IPS-20b (cell line): Measurements from ENCODE around the gene ENDOD1.
"Not testable (repeated sequence)": the region's sequence is repeated elsewhere in the genome, so short reads cannot be mapped to it uniquely, and the experiment has no call there.

Source experiments
- H3K27ac ChIP-seq: one replicate; pipeline ENCODE4 v1.5.1; 2013; ENCODE audit warnings: low read length
- H3K27me3 ChIP-seq: 2 replicates; pipeline ENCODE4 v1.6.1; 2013; ENCODE audit warnings: mild to moderate bottlenecking, low read length, inconsistent platforms; ENCODE audit not compliant: insufficient read depth
- H3K36me3 ChIP-seq: 2 replicates; pipeline ENCODE4 v1.6.1; 2013; ENCODE audit warnings: low read depth, mild to moderate bottlenecking, inconsistent platforms, low read length, moderate library complexity; ENCODE audit not compliant: insufficient read depth
- H3K4me1 ChIP-seq: 2 replicates; pipeline ENCODE4 v1.6.1; 2013; ENCODE audit warnings: mild to moderate bottlenecking, control low read depth, inconsistent platforms, low read length, moderate library complexity; ENCODE audit not compliant: insufficient read depth
- H3K4me3 ChIP-seq: 2 replicates; pipeline ENCODE4 v1.5.1; 2013; ENCODE audit warnings: mild to moderate bottlenecking, low read length, inconsistent platforms
- H3K9ac ChIP-seq: 2 replicates; pipeline ENCODE4 v1.6.1; 2013; ENCODE audit warnings: low read depth, mild to moderate bottlenecking, inconsistent platforms, low read length, moderate library complexity
- H3K9me3 ChIP-seq: 2 replicates; pipeline ENCODE4 v1.6.1; 2013; ENCODE audit warnings: mild to moderate bottlenecking, low read depth, low read length, inconsistent platforms; ENCODE audit not compliant: insufficient read depth

ENDOD1 gene

DNA sequence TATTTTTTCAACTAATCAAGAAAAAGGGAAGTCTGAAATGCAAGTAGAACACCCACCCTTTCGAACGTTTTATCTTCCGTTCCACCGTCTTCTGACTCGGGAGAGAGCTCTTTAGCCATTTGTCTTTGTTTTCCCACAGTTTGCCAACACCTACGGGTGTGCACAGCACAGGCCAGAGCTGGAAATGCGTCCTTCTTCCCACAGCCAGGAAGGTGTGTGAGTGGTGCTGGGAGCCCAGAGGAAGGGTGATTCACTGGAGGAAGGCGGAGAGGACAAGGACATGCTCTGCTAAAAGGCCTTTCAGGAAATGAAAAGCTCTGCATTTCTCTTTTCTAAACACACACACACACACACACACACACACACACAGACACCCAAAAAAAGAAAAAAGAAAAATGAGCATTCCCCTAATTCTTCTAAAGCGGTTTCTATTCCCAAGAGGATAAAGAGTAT lies 18.5 kb downstream of the ENDOD1 start:
- H3K27ac ChIP-seq: no peak overlapping the region
- H3K4me1 ChIP-seq: peaks cover 4% of the 10 kb centered on the region
- no peaks in the 10 kb centered on the region for H3K27me3 ChIP-seq
- no peak overlapping the region for H3K9ac ChIP-seq
- no peaks in the 10 kb centered on the region for H3K36me3 ChIP-seq
- no peaks in the 10 kb centered on the region for H3K9me3 ChIP-seq
- H3K4me3 ChIP-seq: no peak overlapping the region

DNA sequence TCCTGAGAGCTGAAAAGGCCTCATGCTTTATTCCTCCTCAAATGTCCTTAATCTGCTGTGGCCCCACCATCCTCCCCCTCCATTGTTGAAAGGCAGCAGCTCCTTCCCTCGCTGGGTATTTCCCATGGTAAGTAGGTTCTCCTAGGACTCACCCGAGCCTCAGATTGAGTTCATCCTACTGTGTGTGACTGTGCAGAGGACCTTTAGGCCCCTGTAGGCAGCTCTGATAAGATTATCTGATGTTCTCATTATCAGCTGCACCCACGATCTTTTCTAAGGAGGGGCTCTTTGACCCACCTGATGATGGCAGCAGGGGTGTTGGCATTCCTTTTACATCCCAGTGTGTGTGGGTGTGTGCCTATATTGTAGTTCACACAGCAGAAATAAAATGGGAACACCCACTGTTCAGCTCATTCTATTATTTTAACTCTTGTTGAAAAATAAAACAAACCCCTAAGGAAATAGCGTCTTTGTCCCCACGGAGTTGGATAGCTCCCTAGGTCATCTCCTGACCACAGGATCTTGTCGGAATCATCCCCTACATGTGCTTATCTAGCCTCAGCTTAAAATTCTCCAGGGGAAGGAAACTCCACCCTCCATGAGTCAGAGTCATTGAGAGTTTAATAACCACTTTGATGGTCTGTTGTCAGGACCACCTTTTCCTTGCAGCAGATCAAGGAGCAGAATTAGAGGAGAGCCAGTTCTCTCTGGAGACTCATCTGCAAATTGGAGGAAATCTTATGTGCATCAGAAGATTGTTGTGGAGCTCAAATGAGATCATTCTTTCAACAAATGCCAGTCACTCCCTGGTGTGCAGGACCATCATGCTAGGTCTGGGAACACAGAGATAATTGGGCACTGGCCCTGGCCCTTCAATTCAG lies 19.3 kb downstream of the ENDOD1 start:
- Histone ChIP-seq H3K4me1 (peaks cover 4% of the 10 kb centered on the region), H3K4me3 (no peak overlapping the region), H3K27me3 (no peaks in the 10 kb centered on the region), H3K9ac (no peak overlapping the region), H3K27ac (no peak overlapping the region), H3K9me3 (no peaks in the 10 kb centered on the region), H3K36me3 (no peaks in the 10 kb centered on the region)

DNA sequence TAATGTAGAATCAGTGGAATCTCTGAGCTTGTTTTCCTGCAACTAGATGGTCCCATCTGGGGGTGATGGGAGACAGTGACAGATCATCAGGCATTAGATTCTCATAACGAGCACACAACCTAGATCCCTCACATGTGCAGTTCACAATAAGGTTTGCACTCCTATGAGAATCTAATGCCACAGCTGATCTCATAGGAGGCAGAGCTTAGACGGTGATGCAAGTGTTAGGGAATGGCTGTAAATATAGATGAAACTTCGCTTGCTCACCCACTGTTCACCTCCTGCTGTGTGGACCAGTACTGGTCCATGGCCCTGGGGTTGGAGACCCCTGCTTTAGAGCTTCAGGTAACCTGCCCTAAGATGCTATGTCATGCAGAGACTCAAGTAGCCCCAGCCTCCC lies 21.8 kb downstream of the ENDOD1 start:
- not testable (repeated sequence) for H3K36me3 ChIP-seq, H3K27me3 ChIP-seq, H3K27ac ChIP-seq, H3K9me3 ChIP-seq, H3K9ac ChIP-seq, H3K4me3 ChIP-seq, H3K4me1 ChIP-seq

DNA sequence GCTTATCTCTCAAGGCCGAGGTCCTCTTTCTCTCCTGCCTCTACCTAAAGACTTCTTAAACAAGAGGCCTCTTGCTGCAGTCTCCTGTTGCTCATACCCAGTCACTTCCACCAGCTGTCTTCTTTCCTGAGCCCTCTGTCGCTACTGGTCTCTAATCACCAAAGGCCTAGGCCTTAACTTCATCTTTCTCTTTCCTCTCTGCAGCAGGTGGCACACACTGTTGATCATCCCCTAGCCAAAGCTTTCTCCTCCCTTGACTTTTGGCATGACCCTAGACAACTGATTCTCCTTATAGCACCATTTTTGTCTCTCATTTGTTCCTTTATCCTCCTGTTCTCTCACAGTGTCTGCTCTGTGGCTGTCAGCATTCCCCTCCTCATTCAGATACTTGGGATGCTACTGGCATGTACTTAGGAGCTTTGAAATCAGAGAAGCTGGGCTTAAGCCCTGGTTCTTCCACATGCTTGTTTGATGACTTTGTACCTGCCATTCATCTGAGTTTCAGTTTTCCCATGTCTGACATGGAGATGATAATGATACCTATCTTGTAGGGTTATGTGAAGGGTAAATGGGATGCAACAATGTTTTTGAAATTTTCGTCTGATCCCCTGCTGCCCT lies 22.4 kb downstream of the ENDOD1 start:
- Histone ChIP-seq H3K27ac (no peak overlapping the region), H3K9me3 (no peaks in the 10 kb centered on the region), H3K4me1 (peaks cover 4% of the 10 kb centered on the region), H3K36me3 (no peaks in the 10 kb centered on the region), H3K27me3 (no peaks in the 10 kb centered on the region), H3K4me3 (no peak overlapping the region), H3K9ac (no peak overlapping the region)

DNA sequence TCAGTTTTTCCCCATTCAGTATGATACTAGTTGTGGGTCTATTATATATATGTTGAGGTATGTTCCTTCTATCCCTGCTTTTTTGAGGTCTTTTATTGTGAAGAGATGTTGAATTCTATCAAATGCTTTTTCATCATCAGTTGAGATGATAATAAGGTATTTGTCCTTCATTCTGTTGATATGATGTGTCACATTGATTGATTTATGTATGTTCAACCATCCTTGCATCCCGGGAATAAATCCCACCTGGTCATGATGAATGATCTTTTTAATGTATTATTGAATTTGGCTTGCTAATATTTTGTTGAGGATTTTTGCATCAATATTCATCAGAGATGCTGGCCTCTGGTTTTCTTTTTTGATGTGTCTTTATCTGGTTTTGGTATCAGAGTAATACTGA lies 26.0 kb downstream of the ENDOD1 start:
- Histone ChIP-seq H3K9me3 (no peaks in the 10 kb centered on the region), H3K36me3 (no peaks in the 10 kb centered on the region), H3K9ac (no peak overlapping the region), H3K4me1 (no peaks in the 10 kb centered on the region), H3K27me3 (no peaks in the 10 kb centered on the region), H3K4me3 (no peak overlapping the region), H3K27ac (no peak overlapping the region)

DNA sequence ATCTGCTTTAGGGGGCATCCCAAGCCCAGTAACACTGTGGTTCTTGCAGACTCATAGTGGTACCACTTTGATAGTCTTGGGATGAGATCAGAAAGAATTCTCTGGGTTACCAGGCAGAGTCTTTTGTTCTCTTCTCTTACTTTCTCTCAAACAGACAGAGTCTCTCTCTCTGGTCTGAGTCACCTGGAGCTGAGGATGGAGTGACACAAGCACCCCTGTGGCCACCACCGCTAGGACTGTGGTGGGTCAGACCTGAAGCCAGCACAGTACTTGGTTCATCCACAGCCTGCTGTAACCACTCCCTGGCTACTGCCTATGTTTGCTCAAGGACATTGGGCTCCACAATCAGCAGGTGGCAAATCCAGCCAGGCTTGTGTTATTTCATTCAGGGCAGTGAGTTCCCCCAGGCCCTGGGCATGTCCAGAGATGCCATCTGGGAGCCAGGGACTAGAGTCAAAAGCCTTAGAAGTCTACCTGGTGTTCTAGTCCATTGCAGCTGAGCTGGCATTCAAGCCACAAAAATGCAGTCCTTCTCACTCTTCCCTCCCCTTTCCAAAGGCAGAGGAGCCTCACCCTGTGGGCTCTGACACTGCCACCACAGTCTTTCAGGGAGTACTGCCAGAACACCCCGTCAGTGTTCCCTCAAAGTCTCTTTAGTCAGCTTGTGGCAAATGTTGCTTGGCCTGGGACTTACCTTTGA lies 29.9 kb downstream of the ENDOD1 start:
- Histone ChIP-seq H3K9ac (no peak overlapping the region), H3K27me3 (no peaks in the 10 kb centered on the region)

DNA sequence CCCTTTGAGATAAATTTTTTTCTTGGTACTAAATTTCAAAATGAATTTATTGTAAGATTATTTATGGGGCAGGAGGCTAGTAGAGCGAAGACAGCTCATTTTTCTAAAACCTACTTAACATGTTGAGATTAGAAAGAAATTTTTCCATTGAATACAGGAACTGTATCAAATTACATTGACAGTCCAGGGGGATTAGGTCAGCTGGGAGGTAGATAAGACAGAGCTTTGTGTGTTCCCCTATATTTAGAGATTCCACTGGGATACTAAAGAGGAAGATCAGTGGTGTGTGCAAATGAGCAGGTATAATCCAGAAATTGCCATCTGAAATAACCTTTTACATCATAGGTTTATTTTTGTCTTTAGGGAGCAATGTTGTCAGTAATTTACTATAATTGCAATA lies 32.1 kb downstream of the ENDOD1 start:
- Histone ChIP-seq H3K9me3 (no peaks in the 10 kb centered on the region), H3K27ac (no peak overlapping the region), H3K9ac (no peak overlapping the region), H3K36me3 (no peaks in the 10 kb centered on the region), H3K27me3 (no peaks in the 10 kb centered on the region), H3K4me3 (no peak overlapping the region), H3K4me1 (no peaks in the 10 kb centered on the region)

More for the DNA sequence above, 29.9 kb downstream of the ENDOD1 start:
- Histone ChIP-seq H3K36me3 (no peaks in the 10 kb centered on the region), H3K4me1 (no peaks in the 10 kb centered on the region), H3K9me3 (no peaks in the 10 kb centered on the region), H3K4me3 (no peak overlapping the region), H3K27ac (no peak overlapping the region)

DNA sequence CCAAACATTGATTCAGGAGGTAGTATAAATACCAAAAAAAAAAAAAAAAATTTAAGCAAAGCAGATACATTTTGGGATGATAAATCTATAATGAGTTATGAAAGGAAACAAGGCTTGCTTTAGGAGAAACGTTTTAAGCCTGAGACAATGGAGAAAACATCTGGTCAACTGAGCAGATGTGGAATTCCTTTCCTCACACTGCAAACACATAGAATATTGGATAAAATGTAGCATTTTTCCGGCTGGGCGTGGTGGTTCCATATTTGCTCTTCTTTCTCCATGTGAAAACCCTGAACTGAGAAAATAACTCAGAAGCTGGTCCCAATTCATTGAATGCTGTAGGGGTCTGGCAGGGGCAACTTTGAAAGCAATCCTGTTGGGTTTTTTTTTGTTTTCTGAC lies 33.9 kb downstream of the ENDOD1 start:
- no peaks in the 10 kb centered on the region for H3K36me3 ChIP-seq
- H3K9me3 ChIP-seq: no peaks in the 10 kb centered on the region
- H3K4me1 ChIP-seq: no peaks in the 10 kb centered on the region
- no peak overlapping the region for H3K9ac ChIP-seq
- no peaks in the 10 kb centered on the region for H3K27me3 ChIP-seq
- no peak overlapping the region for H3K27ac ChIP-seq
- no peak overlapping the region for H3K4me3 ChIP-seq

DNA sequence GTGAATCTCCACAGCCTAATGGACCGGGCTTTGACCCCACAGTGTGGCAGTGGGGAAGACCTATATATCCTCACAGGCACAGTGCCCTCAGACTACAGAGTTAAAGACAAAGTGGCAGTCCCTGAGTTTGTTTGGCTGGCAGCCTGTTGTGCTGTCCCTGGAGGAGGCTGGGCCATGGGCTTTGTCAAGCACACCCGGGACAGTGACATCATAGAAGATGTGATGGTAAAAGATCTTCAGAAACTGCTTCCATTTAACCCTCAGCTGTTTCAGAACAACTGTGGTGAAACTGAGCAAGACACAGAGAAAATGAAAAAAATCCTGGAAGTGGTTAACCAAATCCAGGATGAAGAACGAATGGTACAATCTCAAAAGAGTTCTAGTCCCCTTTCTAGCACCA lies 39.0 kb downstream of the ENDOD1 start:
- Histone ChIP-seq H3K4me1 (no peaks in the 10 kb centered on the region), H3K9ac (no peak overlapping the region), H3K4me3 (no peak overlapping the region), H3K36me3 (no peaks in the 10 kb centered on the region), H3K27me3 (no peaks in the 10 kb centered on the region), H3K9me3 (no peaks in the 10 kb centered on the region), H3K27ac (no peak overlapping the region)

DNA sequence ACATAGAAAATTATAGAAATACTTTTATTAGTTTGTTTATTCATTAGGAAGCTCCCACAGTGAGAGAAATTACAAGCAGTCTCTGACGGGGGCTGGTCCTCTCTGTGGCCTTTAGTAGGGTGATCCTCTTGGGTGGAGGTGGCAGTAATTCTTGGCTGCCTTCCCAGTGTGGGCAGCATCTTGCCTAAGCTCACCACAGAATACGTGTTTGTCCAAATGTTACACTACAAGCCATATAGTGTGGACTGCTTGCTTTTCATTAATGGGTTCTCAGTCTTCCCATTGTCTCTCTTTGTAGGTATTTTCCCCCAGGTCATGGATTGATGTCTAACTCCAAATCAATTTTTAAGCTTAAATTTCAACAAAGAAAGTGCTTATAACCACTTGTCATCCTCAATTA lies 43.3 kb downstream of the ENDOD1 start:
- no peaks in the 10 kb centered on the region for H3K9me3 ChIP-seq

DNA sequence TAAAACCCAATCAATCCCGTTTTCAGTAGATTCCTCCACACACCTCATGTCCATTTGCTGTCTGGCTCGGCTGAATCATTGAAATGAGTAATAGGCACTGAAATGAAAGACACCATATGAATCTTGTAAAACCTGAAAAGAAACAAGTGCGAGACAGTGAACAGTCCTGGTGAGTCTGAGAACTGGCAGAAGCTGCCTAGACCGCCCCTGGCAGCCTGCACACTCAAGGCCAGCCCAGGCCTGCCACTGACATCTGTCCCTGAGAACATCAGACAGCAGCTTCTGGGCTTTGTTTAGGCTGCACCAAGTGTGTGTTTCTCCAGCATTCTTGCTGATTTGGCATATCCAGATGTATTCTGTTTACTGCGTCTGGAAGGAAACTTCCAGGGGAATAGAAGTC lies 44.8 kb downstream of the ENDOD1 start:
- Histone ChIP-seq H3K9ac (no peak overlapping the region), H3K4me1 (no peaks in the 10 kb centered on the region), H3K36me3 (no peaks in the 10 kb centered on the region), H3K9me3 (no peaks in the 10 kb centered on the region), H3K27me3 (no peaks in the 10 kb centered on the region), H3K27ac (no peak overlapping the region), H3K4me3 (no peak overlapping the region)

More for the DNA sequence above, 43.3 kb downstream of the ENDOD1 start:
- H3K9ac ChIP-seq: no peak overlapping the region
- H3K27ac ChIP-seq: no peak overlapping the region
- no peaks in the 10 kb centered on the region for H3K4me1 ChIP-seq
- no peaks in the 10 kb centered on the region for H3K36me3 ChIP-seq
- H3K27me3 ChIP-seq: no peaks in the 10 kb centered on the region
- H3K4me3 ChIP-seq: no peak overlapping the region
